Activated naive CD8-positive, alpha-beta T cell (primary cell): ENCODE data around the gene TRPM7.

Experiments
- H3K27ac Mint-ChIP-seq: one replicate; pipeline ENCODE4 v1.8.0; 2021; ENCODE audit warnings: mixed read lengths
- H3K27me3 Mint-ChIP-seq: one replicate; pipeline ENCODE4 v1.8.0; 2021; ENCODE audit warnings: mixed read lengths
- H3K36me3 Mint-ChIP-seq: one replicate; pipeline ENCODE4 v1.8.0; 2021; ENCODE audit warnings: mixed read lengths
- H3K4me1 Mint-ChIP-seq: one replicate; pipeline ENCODE4 v1.8.0; 2021; ENCODE audit warnings: low read depth, mixed read lengths
- H3K4me3 Mint-ChIP-seq: one replicate; pipeline ENCODE4 v1.8.0; 2021; ENCODE audit warnings: mild to moderate bottlenecking, mixed read lengths
- H3K9me3 Mint-ChIP-seq: one replicate; pipeline ENCODE4 v1.8.0; 2021; ENCODE audit warnings: low read depth, mixed read lengths

The TRPM7 gene

DNA sequence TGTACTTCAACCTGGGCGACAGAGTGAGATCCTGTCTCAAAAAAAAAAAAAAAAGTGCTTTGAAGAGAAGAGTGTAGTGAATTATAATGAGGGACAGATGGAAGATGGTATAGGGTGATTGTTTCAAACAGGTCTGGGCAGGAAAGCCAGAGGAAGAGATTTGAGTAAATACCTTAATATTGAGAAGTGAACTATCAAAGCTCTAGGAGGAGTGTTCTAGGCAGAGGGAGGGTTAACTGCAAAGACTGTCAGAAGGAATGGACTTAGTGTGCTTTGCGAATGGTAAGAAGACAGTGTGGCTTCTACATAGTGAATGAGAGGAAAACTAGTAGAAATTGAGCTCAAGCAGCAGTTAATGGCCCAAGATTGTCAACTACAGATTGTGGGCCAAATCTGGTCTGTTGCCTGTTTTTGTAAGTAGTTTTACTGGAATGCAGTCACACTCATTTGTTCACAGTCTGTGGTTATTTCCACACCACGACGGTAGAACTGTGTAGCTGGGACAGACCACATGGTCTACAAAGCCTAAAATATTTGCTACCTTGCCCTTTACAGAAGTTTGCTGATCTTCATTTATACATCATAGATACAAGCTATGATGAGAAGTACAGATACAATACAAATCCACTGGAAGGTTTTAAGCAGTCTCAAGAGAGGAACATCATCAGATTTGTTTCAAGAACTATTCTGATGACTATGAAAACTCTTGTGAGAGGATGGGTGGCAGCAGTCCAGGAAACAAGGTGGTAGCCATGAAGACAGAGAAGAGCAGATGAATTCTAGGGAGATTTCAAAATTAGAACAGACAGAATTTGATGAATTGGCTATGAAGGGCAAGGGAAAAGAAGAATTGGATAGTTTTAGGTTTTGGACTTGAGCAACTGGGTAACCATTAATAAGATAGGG, 123.6 kb downstream of the TRPM7 start:
- Mint-ChIP-seq H3K36me3 (peaks cover 9% of the 10 kb centered on the region), H3K27ac (peak overlapping the region; percentile 56), H3K4me1 (peaks cover 5% of the 10 kb centered on the region), H3K9me3 (no peaks in the 10 kb centered on the region), H3K27me3 (no peaks in the 10 kb centered on the region), H3K4me3 (no peak overlapping the region)

DNA sequence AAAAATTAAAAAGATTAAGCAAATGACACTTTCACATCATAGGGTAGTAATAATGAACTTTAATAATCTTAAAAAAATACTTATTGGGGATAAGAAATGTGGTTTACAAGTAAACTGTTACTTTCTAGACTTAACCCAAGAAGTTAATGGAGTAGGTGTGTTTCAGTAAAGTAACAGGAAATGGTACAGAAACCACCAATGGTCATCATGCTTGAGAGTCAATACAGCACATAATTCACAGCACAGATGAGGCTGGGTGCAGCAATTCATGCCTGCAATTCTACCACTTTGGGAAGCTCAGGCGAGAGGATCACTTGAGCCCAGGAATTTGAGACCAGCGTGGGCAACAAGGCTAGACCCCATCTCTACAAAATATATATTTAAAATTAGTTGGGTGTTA, 128.6 kb downstream of the TRPM7 start:
- Mint-ChIP-seq H3K36me3 (peaks cover 13% of the 10 kb centered on the region), H3K4me3 (no peak overlapping the region), H3K27me3 (no peaks in the 10 kb centered on the region), H3K27ac (no peak overlapping the region), H3K9me3 (no peaks in the 10 kb centered on the region), H3K4me1 (peaks cover 21% of the 10 kb centered on the region)

- H3K36me3 Mint-ChIP-seq = peaks cover 7% of the 10 kb centered on the region
- no peaks in the 10 kb centered on the region for H3K27me3 Mint-ChIP-seq
- peak overlapping the region; percentile 10 for H3K4me3 Mint-ChIP-seq
- peaks cover 21% of the 10 kb centered on the region for H3K4me1 Mint-ChIP-seq
- H3K9me3 Mint-ChIP-seq = no peaks in the 10 kb centered on the region
- H3K27ac Mint-ChIP-seq = peak overlapping the region; percentile 66
These were observed 129.8 kb downstream of the TRPM7 start for GRCh38 chr15:50556642-50557371.

GRCh38 chr15:50552238-50552637, 134.4 kb downstream of the TRPM7 start:
- Mint-ChIP-seq H3K9me3 (no peaks in the 10 kb centered on the region), H3K4me1 (peaks cover 13% of the 10 kb centered on the region), H3K27me3 (no peaks in the 10 kb centered on the region), H3K36me3 (peaks cover 7% of the 10 kb centered on the region), H3K4me3 (no peak overlapping the region), H3K27ac (no peak overlapping the region)

DNA sequence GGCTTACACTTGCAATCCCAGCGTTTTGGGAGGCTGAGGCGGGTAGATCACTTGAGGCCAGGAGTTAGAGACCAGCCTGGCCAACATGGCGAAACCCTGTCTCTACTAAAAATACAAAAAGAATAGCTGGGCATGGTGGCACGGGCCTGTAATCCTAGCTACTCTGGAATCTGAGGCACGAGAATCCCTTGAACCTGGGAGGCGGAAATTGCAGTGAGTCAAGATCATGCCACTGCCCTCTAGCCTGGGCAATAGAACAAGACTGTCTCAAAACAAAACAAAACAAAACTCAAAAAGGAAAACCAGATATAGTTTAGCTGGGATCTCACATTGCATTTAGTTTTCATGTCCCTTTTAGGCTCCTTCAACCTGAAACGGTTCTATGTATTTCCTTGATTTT, 137.3 kb downstream of the TRPM7 start:
- no peak overlapping the region for H3K27ac Mint-ChIP-seq
- no peaks in the 10 kb centered on the region for H3K27me3 Mint-ChIP-seq
- H3K9me3 Mint-ChIP-seq = no peaks in the 10 kb centered on the region
- H3K4me3 Mint-ChIP-seq = no peak overlapping the region
- no peaks in the 10 kb centered on the region for H3K36me3 Mint-ChIP-seq
- H3K4me1 Mint-ChIP-seq = no peaks in the 10 kb centered on the region

DNA sequence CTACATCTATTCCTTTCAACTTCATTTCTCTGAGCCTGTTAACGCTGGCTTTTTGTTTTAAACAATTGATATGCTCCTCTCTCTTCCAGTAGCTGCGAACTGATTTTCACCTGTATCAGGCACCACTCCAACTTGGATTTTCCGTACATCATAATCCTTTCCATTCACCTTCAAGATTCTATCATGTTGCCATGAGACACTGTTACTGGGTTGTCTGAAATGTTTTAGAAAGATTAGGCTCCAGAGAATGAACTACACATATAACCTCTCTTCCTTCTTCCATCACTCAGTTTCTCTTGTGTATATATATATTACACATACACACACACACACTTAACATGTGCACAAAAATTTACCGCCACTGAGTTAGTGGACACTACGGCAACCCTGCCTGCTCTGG, 140.0 kb downstream of the TRPM7 start, which contains the start of gene USP50:
Gene USP50 (minus strand): TSS at position 101 of the 400 bp plus-strand sequence. CDS start 141 bp downstream, outside the sequence.
- no peaks in the 10 kb centered on the region for H3K9me3 Mint-ChIP-seq
- no peak within 1 kb of the TSS for H3K4me3 Mint-ChIP-seq
- no peaks in the 10 kb centered on the region for H3K36me3 Mint-ChIP-seq
- peaks cover 2% of the 10 kb centered on the region for H3K27me3 Mint-ChIP-seq
- H3K27ac Mint-ChIP-seq = no peak within 1 kb of the TSS
- no peaks in the 10 kb centered on the region for H3K4me1 Mint-ChIP-seq

DNA sequence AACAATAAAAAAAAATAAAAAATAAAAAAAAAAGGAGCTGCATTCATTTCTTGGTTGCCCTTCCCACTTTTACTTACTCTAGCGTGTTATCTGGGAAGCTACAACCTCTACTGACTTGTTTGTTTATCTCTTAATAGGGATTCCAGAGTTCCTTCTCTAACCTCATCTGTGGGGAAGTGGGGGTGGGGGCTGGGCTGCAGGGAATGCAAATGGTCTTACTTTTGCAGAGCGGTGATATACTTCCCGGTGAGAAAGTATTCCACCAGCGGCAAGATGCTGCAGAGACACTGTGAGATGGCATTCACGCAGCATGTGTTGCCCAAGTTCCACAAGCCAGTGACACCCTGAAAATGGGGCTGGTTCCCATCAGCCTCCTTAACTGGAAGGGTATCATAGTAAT, 142.2 kb downstream of the TRPM7 start:
- peaks cover 2% of the 10 kb centered on the region for H3K27me3 Mint-ChIP-seq
- H3K27ac Mint-ChIP-seq = no peak overlapping the region
- no peaks in the 10 kb centered on the region for H3K9me3 Mint-ChIP-seq
- H3K36me3 Mint-ChIP-seq = no peaks in the 10 kb centered on the region
- no peak overlapping the region for H3K4me3 Mint-ChIP-seq
- H3K4me1 Mint-ChIP-seq = no peaks in the 10 kb centered on the region

GRCh38 chr15:50543556-50543955, 143.0 kb downstream of the TRPM7 start:
- Mint-ChIP-seq H3K4me3 (no peak overlapping the region), H3K9me3 (no peaks in the 10 kb centered on the region), H3K27ac (no peak overlapping the region), H3K4me1 (no peaks in the 10 kb centered on the region), H3K36me3 (no peaks in the 10 kb centered on the region), H3K27me3 (peaks cover 2% of the 10 kb centered on the region)

DNA sequence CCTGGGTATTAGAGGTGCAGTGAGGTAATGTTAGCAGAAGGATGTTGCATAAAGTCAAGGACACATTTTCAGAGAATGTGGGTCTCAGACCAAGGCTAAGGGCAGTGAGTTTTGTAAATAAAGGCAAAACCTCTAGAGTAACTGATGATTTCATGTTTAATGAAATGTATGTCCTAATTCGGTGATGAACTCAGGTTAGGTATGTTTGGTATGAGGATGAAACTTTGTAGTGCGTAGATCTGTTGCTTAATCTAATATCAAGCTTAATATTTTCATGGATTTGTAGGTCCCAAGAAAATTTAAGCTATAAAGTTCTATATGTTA, 143.7 kb downstream of the TRPM7 start:
- H3K4me3 Mint-ChIP-seq = no peak overlapping the region
- H3K9me3 Mint-ChIP-seq = no peaks in the 10 kb centered on the region
- H3K27ac Mint-ChIP-seq = no peak overlapping the region
- no peaks in the 10 kb centered on the region for H3K4me1 Mint-ChIP-seq
- no peaks in the 10 kb centered on the region for H3K36me3 Mint-ChIP-seq
- H3K27me3 Mint-ChIP-seq = peaks cover 2% of the 10 kb centered on the region

GRCh38 chr15:50531766-50532165, 154.8 kb downstream of the TRPM7 start:
- no peak overlapping the region for H3K4me3 Mint-ChIP-seq
- H3K9me3 Mint-ChIP-seq = peaks cover 3% of the 10 kb centered on the region
- no peaks in the 10 kb centered on the region for H3K4me1 Mint-ChIP-seq
- peaks cover 5% of the 10 kb centered on the region for H3K36me3 Mint-ChIP-seq
- no peak overlapping the region for H3K27ac Mint-ChIP-seq
- H3K27me3 Mint-ChIP-seq = peaks cover 2% of the 10 kb centered on the region

GRCh38 chr15:50531163-50531562, 155.4 kb downstream of the TRPM7 start:
- peaks cover 2% of the 10 kb centered on the region for H3K27me3 Mint-ChIP-seq
- peaks cover 5% of the 10 kb centered on the region for H3K36me3 Mint-ChIP-seq
- no peak overlapping the region for H3K27ac Mint-ChIP-seq
- H3K9me3 Mint-ChIP-seq = peaks cover 3% of the 10 kb centered on the region
- no peak overlapping the region for H3K4me3 Mint-ChIP-seq
- H3K4me1 Mint-ChIP-seq = no peaks in the 10 kb centered on the region

DNA sequence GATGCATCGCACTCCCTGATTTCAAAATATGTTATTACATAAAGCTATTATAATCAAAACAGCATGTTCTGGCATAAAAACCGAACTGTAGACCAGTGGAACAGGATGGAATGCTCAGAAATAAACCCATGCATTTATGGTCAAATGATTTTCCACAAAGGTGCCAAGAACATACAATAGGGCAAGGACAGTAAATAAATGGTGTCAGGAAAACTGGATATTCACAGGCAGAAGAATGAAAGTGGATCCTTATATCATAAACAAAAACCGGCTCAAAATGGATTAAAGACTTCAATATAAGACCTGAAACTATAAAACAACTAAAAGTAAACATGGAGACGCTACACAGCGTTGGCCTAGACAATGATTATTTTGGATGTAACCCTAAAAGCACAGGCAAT, 162.7 kb downstream of the TRPM7 start:
- H3K27me3 Mint-ChIP-seq = no peaks in the 10 kb centered on the region
- no peak overlapping the region for H3K4me3 Mint-ChIP-seq
- H3K27ac Mint-ChIP-seq = no peak overlapping the region
- no peaks in the 10 kb centered on the region for H3K4me1 Mint-ChIP-seq
- H3K9me3 Mint-ChIP-seq = no peaks in the 10 kb centered on the region
- peaks cover 2% of the 10 kb centered on the region for H3K36me3 Mint-ChIP-seq

DNA sequence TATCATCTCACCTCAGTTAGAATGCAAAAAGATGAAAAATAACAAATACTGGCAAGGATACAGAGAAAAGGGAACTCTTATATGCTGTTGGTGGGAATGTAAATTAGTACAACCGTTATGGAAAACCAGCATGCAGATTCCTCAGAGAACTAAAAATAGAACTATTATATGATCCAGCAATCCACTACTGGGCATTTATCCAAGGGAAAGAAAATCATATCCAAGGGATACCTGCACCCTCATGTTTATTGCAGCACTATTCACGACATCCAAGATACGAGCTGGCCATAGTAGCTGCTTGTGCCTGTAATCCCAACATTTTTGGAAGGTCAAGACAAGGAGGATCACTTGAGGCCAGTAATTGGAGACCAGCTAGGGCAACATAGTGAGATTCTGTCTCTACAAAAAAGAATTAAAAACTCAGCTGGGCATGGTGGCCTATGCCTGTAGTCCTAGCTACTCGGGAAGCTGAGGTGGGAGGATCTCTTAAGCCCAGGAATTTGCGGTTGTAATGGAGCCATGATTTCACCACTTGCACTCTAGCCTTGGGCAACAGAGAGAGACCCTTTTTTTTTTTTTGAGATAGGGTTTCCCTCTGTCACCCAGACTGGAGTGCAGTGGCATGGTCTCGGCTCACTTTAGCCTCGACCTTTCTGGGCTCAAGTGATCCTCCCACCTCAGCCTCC, 166.7 kb downstream of the TRPM7 start:
- Mint-ChIP-seq H3K27ac (no peak overlapping the region), H3K9me3 (peaks cover 3% of the 10 kb centered on the region), H3K36me3 (peaks cover 7% of the 10 kb centered on the region), H3K27me3 (no peaks in the 10 kb centered on the region), H3K4me1 (no peaks in the 10 kb centered on the region), H3K4me3 (no peak overlapping the region)

DNA sequence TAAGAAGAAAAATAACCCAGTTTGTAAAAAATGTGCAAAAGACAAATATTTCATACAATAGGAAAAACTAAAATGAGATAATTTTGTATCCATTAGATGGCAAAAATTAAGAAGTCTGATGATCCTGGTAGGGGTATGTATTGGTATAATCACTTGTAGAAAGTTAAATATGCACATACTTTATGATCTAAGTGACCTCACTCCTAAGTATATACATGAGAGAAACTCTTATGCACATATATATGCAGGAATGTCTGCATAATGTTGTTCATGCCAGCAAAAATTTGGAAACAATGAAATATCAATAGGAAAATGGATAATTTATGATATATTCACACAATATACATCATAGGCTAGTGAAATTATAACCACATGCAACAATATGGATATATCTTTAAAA, 173.6 kb downstream of the TRPM7 start:
- Mint-ChIP-seq H3K27ac (no peak overlapping the region), H3K9me3 (peaks cover 3% of the 10 kb centered on the region), H3K27me3 (no peaks in the 10 kb centered on the region), H3K4me1 (no peaks in the 10 kb centered on the region), H3K4me3 (no peak overlapping the region), H3K36me3 (peaks cover 6% of the 10 kb centered on the region)
